ENCODE measurements around the gene ANKIB1.
A peak's percentile ranks its signal among the peaks of the same experiment; 100 is the strongest.
"Not testable (repeated sequence)": the region's sequence is repeated elsewhere in the genome, so short reads cannot be mapped to it uniquely, and the experiment has no call there.

ANKIB1 gene

DNA sequence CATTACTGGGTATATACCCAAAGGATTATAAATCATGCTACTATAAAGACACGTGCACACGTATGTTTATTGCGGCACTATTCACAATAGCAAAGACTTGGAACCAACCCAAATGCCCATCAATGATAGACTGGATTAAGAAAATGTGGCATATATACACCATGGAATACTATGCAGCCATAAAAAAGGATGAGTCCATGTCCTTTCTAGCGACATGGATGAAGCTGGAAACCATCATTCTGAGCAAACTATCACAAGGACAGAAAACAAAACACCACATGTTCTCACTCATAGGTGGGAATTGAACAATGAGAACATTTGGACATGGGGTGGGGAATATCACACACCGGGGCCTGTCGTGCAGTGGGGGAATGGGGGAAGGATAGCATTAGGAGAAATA, 164.4 kb downstream of the ANKIB1 start:
- DNase-seq: not testable (repeated sequence)

DNA sequence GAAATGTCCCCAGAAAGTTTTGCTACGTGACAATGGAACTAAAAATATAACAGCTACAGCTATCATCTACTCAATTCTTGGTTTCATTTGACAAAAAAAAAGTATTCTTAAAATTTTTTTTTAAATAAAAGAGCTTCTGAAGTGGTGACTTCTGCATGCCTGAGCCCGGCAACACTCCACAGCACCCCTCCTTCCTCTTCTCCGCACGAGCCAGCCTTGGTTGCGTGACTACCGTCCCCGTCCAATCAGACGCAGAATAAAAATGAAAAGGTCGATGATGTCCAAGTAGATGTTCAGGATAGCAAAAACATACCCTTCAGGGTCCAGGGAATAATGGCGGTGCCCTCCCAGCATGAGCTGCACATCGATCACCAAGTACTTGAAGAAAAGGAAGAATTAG, 167.0 kb downstream of the ANKIB1 start:
- no peak for DNase-seq

DNA sequence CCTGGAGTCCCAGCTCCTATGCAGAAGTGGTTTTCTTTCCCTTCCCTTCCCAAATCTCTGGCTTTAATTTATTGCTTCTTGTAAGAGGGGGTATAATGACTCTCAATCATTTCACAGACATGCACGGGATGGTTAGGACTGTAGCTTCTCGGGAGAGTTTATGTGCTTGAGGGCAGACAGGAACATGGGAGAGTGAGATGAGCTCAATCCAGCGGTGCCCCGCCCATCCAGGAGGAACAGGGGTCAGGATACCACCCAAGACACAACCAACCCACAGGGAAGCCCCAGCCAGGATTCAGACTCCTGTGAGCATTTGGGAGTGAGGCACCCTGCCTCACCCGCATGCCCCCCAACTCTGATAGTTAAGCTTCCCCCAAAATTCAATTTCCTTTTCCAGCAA, 167.8 kb downstream of the ANKIB1 start:
- DNase-seq: no peak

DNA sequence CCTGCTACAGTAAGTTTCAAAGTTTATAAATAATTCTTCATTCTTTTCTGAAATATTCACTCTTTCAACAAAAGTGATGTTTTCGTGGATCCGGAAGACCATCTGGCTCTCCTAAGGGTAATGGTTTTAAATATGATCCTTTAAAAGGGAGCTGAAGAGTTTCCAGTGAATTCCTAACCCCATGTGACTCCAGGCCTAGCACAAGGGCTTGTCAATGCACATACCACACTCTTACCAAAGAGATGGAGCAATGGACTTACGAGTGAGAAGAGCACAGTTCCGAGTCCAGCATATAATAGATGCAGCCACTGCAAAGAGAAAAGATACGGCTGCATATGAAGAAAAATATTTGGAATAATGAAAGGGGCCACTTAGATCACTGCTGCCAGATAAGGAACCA, 169.5 kb downstream of the ANKIB1 start:
- DNase-seq: no peak

DNA sequence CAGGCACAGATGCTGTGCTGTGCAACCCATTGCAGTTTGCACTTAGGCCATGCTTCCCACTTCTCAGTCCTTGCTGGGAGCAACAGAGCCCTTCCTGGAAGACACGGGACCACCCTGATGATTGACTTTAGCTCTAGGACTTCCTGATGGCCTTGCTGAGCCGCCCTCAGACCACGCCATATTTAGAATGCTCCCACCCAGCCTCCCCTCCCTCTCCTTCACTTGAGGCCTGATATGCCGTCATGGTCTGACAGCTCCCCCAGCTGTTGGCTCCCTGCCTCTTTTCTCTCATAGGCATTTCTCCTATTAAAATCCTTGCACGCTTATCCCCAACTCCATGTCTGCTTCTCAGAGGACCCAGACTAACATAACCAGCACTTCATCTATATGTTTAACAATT, 172.1 kb downstream of the ANKIB1 start:
- no peak for DNase-seq

DNA sequence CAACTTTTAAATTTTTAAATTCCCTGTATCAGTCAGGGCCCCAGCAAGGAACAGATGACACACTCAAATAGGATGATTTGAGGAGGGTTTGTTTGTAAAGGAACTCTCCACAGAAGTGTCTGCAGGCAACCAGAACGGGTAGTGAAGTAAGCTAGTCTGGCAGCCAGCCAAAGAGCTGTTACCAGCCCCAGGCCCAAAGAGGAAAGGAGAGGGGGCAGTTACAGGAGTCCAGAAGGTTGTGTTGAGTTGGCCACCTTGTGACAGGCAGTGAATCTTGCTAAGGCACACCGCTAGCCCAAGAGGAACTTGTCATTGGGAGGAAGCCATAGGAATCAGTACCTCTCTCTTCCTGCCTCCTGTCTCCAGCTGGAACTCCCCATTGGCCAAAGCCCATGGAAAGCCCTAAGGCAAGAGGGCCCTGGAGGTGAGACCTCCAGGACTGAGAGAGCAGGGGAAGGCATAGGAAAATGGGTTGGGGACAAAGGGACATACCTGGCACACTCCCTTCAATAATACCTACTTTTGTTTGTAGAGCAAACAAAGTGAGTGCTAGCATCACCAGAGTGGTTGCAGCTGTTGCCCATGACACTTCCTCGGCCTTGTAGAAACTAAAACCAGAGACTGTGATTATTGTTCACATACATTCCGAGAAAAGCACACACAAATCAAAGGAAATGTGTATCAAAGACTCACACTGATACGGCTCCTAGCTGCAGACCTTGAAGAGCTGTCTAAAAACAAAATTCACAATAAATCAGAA, 176.1 kb downstream of the ANKIB1 start:
- no peak for DNase-seq

DNA sequence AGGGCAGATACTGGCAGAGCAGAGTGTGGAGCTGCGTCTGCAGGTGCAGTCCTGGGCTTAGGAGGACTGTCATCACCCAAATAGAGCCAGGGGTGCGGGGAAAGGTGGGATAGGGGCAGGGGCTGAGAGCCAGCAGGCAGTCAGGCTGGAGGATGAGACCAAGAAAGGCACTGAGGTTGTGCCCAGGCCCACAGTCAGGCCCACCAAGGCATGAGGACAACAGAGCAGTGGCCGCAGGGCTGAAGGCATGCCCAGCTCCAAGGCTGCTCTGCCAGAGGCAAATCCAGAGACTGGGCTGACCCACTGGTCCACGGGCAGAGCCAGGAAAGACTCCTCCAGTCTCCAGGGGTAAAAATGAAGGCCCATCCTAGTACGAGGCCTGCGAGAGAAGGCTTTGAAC, 177.2 kb downstream of the ANKIB1 start:
- no peak for DNase-seq

DNA sequence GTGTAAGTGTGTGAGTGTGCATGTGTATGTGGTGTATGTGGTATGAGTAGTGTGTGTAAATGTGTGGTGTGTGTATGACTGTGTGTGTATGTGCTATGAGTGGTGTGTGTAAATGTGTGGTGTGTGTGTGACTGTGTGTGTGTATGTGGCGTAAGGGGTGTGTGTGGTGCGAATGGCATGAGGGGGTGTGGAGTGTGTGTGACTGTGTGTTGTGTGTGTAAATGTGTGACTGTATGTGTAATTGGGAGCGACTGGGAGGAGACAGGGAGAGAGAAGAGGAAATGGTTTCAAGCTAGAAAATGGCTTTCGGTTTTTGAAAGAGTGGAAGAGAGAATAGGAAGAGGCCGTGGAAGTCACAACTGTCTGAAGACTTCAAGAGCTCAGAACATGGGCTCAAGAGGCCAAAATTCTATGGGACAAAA, 177.9 kb downstream of the ANKIB1 start:
- DNase-seq: no peak

DNA sequence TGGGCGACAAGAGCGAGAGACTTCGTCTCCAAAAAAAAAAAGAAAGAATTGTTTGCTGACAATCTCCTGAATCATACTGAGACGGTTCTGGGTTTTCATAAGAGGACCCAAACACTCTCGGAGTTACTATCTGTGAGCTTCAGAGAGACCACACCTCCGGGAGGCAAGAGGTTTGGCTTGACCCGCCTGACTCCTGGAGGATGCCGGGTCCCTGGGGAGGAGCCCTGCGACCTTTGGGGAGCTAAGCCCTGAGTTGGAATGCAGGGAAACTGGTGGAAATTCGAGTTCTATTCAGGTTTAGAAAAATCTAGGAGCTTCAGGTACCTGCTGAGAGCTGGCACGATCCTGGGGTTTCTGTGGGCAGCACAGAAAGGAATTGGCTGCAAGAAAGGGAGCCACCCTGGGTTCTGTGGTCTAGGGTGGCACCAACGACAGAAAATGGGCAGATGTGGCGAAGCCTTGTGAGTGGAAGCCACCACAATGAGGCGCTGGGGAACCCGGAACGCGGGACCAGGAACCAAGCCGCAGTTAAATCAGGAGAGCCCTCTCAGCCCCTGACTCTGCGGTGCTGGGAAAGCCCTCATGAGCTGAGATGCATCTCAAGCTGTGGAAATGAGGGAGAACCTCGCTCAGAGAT, 179.7 kb downstream of the ANKIB1 start:
- DNase-seq: no peak

DNA sequence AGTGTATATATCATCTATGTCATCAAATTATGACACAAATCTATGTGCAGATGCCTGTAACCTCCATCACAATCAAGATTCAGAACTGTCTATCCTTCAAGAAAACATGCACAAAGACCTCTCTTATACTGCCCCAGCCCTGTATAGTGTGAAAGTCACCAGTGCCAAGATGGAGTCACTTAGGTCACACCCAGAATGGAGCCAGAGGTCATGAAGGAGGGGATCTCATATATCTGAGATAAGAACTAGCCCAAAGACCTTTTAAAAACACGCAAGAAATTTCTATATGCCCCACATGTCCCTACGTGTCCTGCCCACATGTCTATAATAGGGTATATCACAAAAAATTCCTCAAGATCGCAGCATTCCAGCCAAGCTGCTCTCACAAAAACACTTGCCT, 181.4 kb downstream of the ANKIB1 start:
- no peak for DNase-seq

DNA sequence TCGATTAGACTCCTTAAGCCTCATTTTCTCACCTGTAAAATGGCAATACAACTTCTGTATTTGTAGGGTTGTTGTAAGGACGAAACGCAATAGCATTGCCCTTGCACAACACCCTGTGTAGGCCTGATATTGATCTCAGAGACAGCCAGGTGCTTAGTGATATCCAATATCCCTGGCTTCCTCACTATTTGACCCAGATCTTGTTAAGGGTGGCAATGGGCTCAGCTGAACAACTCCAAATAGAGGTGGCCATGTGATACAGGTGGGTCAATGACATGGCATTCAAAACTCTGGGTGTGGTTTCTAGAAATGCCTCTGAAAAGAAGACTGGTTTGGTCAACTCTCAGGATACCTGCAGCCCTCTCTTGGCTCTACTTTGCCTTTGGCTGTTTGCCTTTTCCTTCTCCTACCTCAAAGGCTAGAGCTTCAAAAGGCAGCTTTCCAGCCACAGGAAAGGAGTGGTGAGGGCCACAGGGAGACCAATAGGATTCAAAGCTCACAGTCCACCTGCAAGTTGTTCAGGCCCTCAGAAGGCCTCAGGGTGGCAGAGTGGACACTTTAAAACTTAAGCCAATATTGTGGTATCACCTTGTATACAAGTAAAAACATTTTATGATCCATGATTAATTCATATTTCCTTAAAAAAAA, 186.6 kb downstream of the ANKIB1 start:
- DNase-seq: no peak

DNA sequence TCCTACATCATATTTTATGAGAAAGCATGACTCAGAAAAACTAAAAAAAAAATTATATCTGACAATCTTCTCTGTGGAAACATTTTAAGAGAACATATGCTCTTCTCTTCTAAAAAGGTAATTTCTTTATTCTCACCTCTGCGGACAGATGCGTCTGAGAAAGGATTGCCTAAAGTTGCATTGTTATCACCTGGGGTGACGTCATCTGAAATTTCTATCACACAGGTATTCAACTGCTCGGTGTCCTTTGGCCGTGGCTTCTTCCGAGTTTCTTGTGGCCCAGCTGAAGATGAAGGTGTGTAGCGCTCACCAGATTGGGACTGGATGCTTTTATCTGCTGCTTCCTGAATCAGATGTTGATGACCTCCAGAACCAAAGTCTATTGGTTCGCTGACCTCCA, 187.2 kb downstream of the ANKIB1 start:
- no peak for DNase-seq

DNA sequence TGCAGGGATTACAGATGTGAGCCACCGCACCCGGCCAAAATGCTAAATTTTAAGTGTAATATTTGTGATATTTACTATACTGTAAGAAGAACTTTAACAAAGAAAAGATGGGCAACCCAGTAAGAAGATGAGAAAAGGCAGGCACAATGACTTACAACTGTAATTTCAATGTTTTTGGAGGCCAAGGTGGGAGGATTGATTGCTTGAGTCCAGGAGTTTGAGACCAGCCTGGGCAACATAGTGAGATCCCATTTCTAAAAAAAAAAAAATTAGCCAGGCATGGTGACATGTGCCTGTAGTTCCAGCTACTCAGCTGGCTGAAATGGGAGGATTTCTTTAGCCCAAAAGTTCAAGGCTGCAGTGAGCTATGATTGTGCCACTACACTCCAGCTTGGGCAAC, 189.8 kb downstream of the ANKIB1 start:
- no peak for DNase-seq

DNA sequence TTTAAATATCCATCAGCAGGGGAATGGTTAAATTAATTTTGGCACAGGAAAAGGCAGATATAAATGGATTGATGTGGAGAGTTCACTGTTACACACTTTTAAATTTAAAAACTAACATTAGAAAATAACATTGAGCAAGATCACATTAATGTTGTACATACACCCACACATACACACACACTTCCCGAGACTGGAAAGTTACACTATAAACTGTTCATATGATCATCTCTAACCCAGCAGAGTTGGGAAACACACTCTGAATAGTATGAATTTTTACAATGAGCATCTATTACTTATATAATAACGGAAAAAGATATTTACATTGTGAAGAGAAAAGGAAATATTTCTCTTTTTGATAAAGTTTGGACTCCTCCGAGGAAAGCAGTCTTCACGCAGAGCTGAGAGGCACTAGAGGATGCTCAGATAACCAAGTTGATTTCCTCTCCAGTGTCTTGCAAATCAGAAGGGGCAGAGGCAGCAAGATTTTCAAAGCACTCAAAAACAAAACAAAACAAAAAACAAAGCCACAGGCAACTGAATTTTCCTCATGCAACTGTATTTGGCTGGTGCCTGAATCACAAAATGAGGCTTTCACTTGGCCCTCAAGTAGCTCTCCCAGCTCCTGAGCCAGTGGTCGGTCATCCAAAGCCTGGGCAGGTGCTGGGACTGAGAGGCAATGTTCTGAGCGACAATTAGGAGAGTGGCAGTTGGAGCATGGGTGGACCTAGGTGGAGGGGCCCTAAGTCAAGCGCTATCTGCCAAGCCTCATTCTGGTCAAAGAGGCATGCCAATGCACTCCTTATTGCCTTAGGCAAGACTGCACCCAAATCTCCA, 191.1 kb downstream of the ANKIB1 start:
- DNase-seq: no peak

DNA sequence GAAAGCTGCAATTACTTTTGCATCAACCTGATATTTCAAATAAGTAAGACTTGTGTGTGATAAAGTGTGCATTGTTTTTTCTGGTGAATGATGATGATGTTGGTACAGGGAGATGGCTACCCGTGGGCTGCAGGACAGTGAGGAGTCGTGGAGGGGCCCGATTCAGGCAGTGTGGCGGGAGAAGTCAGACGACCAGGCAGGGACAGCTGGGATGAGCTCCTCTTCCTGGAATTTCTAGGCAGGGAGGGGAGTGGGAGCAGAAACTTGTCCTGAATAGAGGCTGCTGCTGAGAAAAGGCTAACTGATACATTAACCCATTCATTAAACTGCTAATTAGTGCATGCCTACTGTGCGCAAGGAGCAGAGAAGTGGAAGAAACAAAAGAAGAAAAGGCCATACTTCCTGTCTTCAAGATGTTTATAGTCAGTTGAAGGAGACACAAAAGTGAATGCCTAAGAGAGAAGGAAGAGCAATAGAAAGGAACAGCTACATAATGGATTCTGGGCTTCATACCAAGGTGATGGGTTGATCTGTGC, 192.2 kb downstream of the ANKIB1 start:
- no peak for DNase-seq

DNA sequence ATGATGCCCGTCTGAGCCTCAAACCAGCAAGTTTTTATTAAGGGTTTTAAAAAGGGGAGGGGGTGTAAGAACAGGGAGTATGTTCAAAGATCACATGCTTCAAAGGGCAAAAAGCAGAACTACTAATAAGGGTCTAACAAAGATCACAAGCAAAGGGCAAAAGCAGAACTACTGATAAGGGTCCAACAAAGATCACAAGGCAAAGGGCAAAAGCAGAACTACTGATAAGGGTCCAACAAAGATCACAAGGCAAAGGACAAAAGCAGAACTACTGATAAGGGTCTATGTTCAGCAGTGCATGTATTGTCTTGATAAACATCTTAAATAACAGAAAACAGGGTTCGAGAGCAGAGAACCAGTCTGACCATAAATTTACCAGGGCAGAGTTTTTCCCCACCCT, 196.9 kb downstream of the ANKIB1 start:
- DNase-seq: not testable (repeated sequence)

DNA sequence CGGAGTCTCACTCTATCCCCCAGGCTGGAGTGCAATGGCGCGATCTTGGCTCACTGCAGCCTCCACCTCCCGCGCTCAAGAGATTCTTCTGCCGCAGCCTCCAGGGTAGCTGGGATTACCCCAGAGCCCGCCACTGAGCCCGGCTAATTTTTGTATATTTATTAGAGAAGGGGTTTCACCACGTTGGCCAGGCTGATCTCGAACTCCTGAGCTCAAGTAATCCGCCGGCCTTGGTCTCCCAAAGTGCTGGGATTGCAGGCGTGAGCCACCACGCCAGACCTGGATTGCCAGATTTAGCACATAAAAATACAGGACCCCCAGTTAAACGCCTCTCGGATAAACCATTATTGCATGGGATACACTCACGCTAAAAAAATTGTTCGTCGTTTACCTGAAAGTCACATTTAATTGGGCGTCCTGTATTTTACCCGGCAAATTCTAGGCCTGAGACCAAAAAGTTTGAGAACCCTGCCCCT, 201.1 kb downstream of the ANKIB1 start:
- DNase-seq: no peak

DNA sequence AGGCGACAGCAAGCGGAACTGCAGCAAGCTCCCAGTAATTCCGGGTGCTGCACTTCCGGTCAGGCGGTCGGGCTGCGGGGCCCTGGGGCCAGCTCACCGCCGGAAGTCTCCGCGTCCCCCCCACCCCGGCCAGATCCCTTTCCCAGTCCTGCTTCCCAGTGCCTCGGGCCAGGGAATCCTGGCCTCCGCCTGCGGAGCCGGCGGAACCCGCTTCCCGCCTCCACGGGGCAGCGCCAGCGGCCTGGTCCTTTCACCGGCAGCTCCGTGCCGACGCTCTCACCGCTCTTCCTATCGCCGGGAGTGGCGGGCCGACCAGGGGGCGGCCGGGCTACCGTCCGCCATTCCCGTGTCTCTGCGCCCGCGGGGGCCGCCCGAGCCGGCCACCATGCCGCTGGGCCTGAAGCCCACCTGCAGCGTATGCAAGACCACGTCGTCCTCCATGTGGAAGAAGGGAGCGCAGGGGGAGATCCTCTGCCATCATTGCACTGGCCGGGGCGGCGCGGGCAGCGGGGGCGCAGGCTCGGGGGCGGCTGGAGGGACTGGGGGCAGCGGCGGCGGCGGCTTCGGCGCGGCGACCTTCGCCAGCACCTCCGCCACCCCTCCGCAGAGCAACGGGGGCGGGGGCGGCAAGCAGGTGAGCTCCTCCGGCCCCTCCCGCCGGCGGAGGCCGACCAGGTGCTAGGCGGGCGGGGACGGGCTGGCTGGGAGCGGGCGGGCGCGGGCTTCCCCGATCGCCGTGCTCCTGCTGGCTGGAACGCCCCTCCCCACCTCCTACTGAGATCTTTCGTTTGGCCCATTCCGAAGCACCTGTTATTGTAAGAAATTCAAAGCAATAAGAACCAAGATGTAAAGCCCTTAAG, 201.8 kb downstream of the ANKIB1 start, which contains the start of gene GATAD1:
TSS of gene GATAD1 (plus strand) at position 138 of the 860 bp plus-strand sequence. CDS start at position 386, 248 bp downstream.
- DNase-seq: peak; percentile 91

DNA sequence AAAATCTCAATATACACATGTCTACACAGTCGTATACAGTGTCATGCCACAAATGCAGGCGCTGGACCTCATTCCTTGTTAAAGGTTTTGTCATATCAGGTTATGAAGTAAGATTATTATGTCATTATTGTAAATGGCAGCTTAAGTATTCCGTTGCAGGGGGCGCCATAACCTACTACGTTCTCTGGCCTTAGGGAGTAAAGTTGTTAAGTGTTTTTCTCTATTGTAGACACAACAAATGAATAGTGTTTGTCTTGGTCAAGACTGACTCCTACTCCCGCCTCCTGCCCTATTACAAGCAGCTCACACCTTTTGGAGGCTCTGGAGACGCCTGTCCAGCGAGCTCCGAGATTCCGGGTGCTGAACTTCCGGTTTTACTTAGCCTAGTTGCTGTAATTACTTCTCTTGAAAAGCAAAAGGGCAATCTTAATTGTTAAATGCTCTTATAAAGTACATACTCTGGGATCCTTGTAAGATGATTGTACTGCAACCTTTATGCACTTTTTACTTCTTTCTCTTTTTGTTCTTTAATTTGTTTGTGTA, 202.5 kb downstream of the ANKIB1 start:
- DNase-seq: peak; percentile 84
